GM21447 (cell line): ENCODE data around the gene RPAP2.
"Not testable (repeated sequence)": the region's sequence is repeated elsewhere in the genome, so short reads cannot be mapped to it uniquely, and the experiment has no call there.

ENCODE experiments used
- ATAC-seq: cut with Tn5 transposase; IDR thresholded peaks from one replicate; pipeline ENCODE4 v1.9.1; 2021; ENCODE audit not compliant: unreplicated experiment

Gene RPAP2

DNA sequence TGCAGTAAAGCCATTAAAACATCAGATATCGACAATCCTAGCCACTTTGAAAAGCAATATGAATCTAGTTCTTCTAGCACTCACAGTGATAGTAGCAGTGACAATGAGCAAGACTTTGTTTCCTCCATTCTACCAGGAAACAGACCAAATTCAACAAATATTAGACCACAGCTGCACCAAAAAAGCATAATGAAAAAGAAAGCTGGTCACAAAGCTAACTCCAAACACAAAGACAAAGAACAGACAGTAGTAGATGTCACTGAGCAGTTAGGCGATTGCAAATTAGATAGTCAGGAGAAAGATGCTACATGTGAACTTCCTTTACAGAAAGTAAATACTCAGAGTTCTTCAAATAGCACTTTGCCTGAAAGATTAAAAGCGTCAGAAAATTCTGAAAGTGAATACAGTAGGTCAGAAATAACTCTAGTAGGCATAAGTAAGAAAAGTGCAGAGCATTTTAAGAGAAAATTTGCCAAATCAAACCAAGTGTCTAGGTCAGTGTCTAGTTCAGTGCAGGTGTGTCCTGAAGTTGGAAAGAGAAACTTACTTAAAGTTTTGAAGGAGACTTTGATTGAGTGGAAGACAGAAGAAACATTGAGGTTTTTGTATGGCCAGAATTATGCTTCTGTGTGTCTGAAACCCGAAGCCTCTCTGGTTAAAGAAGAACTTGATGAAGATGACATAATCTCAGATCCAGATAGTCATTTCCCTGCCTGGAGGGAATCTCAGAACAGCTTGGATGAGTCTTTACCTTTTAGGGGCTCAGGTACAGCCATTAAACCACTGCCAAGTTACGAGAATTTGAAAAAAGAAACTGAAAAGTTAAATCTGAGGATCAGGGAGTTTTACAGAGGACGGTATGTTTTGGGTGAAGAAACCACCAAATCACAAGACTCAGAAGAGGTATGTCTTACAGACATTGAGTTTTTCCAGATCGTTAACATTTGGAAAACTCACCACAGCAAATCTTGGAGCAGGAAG, 24.9 kb downstream of the RPAP2 start:
- ATAC-seq, result no peak

GRCh38 chr1:92324784-92325183, 25.9 kb downstream of the RPAP2 start:
- ATAC-seq, result no peak

DNA sequence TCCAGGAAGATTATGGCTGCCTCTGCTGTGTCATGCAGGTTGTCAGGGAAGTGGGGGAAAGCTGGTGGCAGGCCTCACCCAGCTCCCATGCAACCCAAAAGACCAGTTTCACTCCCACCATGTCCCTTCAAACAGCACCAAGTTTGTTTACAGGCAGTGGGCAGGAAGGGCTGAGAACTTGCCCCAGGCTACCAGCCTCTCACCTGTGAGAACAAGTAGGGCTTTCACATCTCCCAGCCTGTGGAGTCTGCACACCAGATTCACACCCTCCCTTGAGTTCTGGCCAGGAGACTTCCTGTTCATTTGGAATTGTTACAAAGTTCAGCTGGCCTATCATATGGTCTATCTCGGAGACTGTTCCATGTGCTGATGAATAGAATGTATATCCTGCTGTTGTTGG, 27.8 kb downstream of the RPAP2 start:
- no peak for ATAC-seq

GRCh38 chr1:92327794-92328193, 28.9 kb downstream of the RPAP2 start:
- ATAC-seq, result no peak

DNA sequence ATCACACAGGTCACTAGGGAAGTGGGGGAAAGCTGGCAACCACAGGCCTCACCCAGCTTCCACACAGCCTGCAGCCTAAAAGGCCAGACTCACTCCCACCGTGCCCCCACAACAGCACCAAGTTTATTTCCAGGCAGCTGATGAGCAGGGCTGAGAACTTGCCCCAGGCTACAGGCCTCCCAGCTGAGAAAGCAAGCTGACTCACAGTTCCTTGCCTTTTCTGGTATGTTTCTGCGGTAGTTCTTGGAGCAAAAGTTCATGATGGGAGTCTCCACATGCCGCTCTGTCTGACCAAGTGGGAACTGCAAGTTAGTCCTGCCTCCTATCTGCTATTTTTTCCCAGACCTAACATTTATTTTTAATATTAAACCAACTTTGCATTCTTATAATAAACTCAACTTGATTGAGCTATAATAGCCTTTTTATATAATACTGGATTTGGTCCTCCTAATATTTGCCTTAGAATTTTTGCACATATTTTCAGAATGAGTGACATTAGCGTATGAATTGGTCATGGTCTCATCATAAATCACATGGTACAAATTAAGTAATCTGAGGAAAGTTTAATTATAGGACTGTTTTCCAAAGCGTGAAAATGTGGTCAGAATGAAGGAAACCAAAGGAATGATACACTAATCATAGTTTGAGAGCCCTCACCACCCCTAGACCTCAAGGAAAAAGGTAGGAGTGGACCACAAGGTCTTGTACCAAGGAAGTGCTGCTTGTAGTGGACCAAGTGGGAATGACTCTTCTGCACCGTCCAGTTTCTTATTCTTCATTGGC, 30.7 kb downstream of the RPAP2 start:
- ATAC-seq, result no peak

DNA sequence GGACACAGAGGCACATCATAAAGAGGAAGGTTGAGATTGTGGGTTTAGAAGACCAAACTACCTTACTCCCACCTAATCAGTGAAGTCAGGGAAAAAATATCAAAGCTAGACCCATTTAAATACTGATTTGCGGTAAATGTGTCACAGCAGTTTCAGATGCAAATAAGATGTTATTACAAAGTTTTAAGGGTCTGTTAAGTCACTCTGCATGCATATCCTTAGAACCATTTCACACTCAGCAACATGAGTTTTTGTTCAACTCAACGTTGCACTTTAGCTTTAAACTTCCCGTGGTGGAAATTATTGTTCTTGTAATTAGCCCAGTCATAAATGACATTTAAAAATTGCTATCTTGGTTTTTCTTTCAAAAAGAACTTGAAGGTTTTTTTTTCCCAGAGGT, 34.8 kb downstream of the RPAP2 start:
- no peak for ATAC-seq

DNA sequence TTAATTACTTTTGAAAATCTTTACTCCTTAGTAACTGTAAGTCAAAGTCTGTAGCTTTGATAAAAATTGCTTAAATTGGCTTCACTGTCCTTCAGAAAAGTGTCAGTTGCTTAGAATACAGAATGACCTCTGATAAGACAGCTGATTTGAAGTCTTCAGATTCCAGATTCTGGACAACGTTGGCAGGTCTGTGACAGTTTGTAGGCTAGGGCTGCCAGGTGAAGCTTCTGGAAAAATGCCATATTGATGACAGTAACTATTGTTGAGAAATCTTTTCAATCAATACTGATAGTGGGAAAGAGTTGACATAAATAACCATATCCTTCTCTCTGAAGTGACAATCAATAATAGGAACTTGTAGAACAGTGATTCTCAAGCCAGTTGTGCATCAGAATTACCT, 41.3 kb downstream of the RPAP2 start:
- no peak for ATAC-seq

DNA sequence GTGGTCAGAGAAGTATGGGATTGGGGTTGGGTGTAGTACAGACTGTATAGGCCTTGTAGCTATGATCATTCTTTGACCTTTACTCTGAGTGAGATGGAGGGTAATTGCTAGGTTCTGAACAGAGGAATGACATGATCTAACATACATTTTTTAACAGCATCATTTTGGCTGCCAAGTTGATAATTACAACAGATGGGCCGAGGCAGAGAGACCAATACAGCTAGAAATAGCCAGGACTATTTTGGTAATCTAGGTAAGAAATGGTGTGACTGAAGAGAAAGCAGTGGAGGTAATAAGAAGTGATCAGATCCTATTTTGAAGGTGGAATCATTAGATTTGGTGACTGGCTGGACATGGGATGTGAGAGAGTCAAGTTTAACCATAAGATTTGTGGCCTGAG, 43.5 kb downstream of the RPAP2 start:
- no peak for ATAC-seq

DNA sequence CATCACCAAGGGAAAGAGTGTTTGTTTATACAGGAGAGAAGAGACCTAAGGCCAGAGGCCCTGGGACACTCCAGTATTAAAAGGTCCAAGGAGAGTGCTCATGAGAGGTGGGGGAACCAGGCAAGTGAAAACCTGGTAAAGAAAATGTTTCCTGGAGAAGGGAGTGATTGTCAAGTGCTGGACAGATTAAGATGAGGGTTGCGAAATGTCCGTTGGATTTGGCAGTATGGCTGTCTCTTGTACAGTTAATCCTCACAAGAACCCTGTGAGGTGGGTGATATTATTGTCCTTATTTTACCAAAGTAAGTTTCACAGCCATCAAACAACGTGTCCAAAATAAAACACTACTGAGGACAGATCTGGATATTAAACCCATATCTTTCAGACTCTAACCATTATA, 44.2 kb downstream of the RPAP2 start:
- ATAC-seq, result no peak

DNA sequence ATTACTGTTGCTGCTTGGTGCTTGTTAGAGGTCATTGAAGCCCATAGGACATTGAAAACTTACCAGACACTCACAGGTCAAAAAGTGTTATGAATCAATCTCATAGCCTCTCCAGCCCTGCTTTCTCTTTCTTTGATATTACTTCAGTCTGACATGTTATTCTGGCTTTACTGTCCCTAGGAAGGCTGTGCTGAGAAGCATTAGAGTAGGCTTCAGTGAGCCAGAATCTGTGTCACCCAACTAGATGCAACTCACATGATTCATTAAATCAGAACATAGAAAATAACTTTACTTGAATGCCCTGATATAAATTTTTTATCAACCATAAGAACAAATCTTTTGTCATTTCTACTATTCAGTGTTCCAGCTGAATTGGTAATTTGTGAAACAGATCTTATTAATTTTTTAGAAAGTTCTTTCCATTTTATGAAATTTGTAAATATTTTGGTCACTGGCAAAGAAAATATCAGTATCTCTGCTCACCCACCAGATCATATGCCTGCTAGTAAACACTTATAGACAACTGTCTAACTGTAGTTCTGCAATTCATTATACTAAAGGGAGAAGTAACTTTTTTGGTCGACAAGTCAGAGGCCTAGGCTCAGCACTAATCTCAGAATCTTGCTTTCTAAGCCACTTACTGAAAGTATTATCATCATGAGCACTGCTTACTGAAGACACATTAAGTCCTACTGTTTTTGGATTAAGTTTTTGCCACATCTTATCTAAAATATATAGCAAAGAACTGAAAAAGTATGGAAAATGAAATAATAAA, 48.2 kb downstream of the RPAP2 start:
- ATAC-seq, result no peak

- no peak for ATAC-seq
Observed at GRCh38 chr1:92352856-92353255, 54.0 kb downstream of the RPAP2 start.

GRCh38 chr1:92354259-92354658, 55.4 kb downstream of the RPAP2 start:
- no peak for ATAC-seq

DNA sequence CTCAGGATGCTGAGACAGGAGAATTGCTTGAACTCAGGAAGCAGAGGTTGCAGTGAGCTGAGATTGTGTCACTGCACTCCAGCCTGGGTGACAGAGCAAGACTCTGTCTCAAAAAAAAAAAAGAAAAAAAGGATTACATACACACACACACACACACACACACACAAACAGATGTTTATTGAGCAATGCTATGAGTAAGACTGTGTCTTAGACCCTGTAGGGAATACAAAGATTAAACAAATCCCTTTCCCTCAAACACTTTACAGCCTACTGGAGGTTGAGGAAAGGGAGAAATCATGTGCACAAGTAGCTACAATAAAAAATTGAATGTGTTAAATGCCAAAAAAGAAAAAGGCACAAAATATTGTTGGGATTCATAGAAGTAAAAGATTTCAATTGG, 58.1 kb downstream of the RPAP2 start:
- ATAC-seq, result no peak

GRCh38 chr1:92359382-92359781, 60.5 kb downstream of the RPAP2 start:
- ATAC-seq, result not testable (repeated sequence)

DNA sequence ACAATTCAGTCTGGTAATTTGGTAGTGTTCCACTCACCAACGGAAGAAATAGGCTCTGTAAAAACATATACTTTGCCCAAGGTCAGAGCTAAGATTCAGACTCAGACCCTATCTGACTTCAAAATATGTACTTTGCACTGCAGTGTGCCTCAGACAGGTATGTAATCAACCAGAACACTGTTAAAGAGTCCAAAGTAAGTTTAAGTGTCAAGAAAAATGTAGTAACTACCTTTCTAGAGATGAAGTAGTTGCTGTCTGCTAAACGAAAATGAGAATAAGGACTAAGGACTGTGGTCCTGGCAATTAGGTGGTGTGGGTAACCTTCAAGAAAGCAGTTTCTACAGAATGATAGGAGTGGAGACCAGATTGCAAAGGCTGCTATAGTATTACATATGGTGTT, 61.1 kb downstream of the RPAP2 start:
- no peak for ATAC-seq

DNA sequence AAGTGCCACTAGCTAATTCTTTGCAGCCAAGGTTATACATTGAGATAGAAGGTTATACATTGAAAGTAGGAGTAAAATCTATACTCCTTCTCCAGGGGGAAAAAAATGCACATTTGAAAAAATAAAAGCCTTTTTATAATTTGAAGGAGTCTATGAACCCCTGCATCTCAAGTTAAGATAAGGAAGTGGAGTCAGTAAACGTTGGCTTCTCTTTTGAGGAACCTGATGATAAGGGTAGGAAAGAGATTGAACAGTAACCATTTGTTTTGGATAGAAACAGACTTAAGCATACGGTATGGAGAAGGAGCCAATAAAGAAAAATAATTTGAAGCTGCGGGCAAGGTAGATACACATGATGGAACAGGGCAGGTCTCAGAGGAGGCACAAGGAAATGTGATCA, 64.1 kb downstream of the RPAP2 start:
- ATAC-seq, result no peak

- ATAC-seq, result no peak
Observed at GRCh38 chr1:92363401-92363800, 64.5 kb downstream of the RPAP2 start.

DNA sequence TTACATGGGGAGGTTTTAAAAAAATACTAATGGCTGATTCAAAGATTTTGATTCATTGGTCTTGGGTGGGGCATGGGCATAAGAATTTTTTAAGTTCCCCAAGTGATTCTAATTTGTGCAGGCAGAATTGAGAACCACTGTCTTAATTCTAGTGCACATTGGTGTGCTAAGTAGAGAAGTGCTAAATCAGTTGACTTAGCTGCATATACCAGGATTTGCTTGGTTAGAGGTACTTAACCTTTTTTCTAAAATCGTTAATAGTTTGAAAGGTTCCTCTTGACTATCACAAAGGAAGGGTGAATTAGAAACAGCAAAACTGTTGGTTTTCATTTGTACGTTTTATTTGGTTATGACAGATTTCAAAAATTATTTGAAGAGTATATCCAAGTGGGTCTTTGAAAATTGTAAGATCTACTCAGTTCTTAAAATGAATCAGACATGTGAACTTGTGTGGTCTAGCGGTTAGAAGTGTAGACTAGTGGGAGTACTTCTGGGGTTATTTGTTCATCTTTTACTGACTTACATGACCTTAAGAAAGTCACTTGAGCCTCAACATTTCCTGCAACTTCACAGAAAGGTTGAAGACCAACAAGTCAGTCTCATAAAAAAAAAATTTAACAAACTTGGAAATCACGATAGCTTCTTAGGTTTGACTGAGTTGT, 66.7 kb downstream of the RPAP2 start:
- ATAC-seq, result no peak

DNA sequence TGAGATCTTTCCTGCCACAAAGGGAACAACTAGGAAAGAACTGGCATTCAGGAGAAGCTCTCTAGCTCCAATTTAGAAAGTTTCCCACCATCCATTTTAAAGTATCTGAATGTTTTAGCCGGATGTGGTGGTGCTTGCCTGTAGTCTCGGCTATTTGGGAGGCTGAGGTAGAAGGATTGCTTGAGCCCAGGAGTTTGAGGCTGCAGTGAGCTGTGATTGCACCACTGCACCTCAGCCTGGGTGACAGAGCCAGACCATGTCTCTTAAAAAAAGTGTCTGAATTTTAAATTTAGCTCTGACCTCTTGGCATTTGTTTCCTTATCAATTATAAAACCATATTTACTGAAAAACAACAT, 67.2 kb downstream of the RPAP2 start:
- no peak for ATAC-seq

GRCh38 chr1:92367496-92367895, 68.6 kb downstream of the RPAP2 start:
- no peak for ATAC-seq

GRCh38 chr1:92372164-92372563, 73.3 kb downstream of the RPAP2 start:
- no peak for ATAC-seq
